Progenitor cell of endocrine pancreas (in vitro differentiated cells): ENCODE measurements around the gene MAGI1. TPM values are rescaled to one million over a fixed set of nuclear protein-coding genes. Genes with fewer than 3 reads are reported as not detected.

Experiments used
- DNase-seq: peaks from one replicate; pipeline ENCODE4 v3.0.0; 2021; ENCODE audit warnings: low spot score; ENCODE audit not compliant: unreplicated experiment
- H3K27ac Mint-ChIP-seq: 2 replicates; pipeline ENCODE4 v1.8.0; 2021; ENCODE audit warnings: mild to moderate bottlenecking, moderate library complexity, mixed read lengths
- H3K27me3 Mint-ChIP-seq: 2 replicates; pipeline ENCODE4 v1.8.0; 2021; ENCODE audit warnings: mixed read lengths
- H3K36me3 Mint-ChIP-seq: 2 replicates; pipeline ENCODE4 v1.8.0; 2022; ENCODE audit warnings: mixed read lengths; ENCODE audit not compliant: insufficient read depth
- H3K4me1 Mint-ChIP-seq: 2 replicates; pipeline ENCODE4 v1.8.0; 2021; ENCODE audit warnings: low read depth, mixed read lengths
- H3K4me3 Mint-ChIP-seq: 2 replicates; pipeline ENCODE4 v1.8.0; 2021; ENCODE audit warnings: low read depth, mild to moderate bottlenecking, moderate library complexity, mixed read lengths
- H3K9me3 Mint-ChIP-seq: 2 replicates; pipeline ENCODE4 v1.8.0; 2021; ENCODE audit warnings: low read depth, mixed read lengths
- total RNA-seq: library from RNA; stranded (reverse); gene quantifications from 2 replicates; pipeline ENCODE4 v1.2.1, GENCODE V29; 2021
- TF ChIP-seq, protein P1 (sequence below): fragments of 200-600 bp; sonication (generic); IDR thresholded peaks from one replicate; pipeline ENCODE4 v1.5.0; 2021; ENCODE audit warnings: antibody characterized with exemption, mild to moderate bottlenecking; ENCODE audit not compliant: unreplicated experiment

Gene MAGI1
- total RNA-seq, 1 donor from 2014 or later: 142 TPM

DNA sequence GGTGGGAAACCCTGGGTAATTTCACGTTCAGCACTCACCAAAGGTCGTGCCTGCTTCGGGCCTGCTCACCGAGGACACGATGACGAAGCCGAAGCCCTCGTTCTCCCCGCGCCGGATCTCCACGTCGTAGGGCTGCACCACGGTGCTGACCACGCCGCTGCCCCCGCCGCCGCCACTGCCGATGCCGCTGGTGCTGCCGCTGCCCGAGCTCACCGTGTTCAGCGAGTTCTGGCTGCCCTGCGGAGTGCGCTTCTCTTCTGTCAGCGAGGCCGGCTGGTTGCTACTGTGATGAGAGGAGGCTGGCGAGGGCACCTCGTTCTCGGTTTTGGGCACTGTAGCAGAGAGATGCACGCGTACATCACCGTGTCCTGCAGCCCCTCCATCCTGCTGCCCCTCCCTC lies 659.5 kb downstream of the MAGI1 start:
- no peak overlapping the region for H3K4me3 Mint-ChIP-seq
- no peak for DNase-seq
- no peaks in the 10 kb centered on the region for H3K27me3 Mint-ChIP-seq
- peaks cover 54% of the 10 kb centered on the region for H3K36me3 Mint-ChIP-seq
- no peaks in the 10 kb centered on the region for H3K9me3 Mint-ChIP-seq
- H3K27ac Mint-ChIP-seq: no peak overlapping the region
- TF ChIP-seq, protein P1, sequence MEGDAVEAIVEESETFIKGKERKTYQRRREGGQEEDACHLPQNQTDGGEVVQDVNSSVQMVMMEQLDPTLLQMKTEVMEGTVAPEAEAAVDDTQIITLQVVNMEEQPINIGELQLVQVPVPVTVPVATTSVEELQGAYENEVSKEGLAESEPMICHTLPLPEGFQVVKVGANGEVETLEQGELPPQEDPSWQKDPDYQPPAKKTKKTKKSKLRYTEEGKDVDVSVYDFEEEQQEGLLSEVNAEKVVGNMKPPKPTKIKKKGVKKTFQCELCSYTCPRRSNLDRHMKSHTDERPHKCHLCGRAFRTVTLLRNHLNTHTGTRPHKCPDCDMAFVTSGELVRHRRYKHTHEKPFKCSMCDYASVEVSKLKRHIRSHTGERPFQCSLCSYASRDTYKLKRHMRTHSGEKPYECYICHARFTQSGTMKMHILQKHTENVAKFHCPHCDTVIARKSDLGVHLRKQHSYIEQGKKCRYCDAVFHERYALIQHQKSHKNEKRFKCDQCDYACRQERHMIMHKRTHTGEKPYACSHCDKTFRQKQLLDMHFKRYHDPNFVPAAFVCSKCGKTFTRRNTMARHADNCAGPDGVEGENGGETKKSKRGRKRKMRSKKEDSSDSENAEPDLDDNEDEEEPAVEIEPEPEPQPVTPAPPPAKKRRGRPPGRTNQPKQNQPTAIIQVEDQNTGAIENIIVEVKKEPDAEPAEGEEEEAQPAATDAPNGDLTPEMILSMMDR: no peak
- H3K4me1 Mint-ChIP-seq: no peaks in the 10 kb centered on the region

DNA sequence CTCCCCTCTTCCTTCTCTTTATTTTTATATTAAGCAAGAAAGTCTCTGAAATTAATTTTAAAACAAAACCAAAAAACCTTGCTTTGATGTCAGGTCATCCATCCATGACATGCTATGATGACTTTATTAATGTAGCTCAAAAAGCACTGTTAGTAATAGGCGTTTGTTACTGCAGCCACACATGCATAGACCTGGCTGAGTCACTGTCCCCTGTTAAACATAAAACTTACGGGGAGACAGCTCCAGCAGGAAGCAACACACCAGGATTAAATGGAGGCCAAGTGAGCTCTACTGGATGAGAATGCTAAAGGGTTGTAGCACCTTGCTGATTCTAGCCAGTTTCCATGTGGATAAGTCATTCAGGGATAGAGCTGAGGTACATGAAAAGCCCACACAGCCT lies 661.1 kb downstream of the MAGI1 start:
- H3K9me3 Mint-ChIP-seq: peaks cover 6% of the 10 kb centered on the region
- TF ChIP-seq, protein P1: no peak
- H3K27me3 Mint-ChIP-seq: no peaks in the 10 kb centered on the region
- DNase-seq: no peak
- no peak overlapping the region for H3K27ac Mint-ChIP-seq
- no peak overlapping the region for H3K4me3 Mint-ChIP-seq
- peaks cover 54% of the 10 kb centered on the region for H3K36me3 Mint-ChIP-seq
- no peaks in the 10 kb centered on the region for H3K4me1 Mint-ChIP-seq

DNA sequence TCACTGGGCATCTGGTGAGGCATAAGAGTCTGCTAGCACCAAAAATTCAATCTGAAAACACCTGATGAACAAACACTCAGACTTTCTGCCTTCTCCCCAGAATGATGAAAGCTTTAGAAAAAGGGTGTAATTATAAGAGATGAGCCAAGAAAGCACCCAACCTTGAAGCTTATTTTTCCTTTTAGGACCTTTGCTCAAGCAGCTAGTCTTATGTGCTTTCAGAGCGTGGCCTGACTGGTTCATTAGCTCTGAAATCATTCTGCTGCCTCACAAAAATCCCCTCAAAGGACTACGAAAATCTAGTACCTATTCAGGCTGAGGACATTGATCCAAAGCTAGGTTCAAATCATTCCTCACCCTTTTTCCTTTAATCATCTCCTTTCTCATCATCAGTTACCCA lies 662.3 kb downstream of the MAGI1 start:
- H3K27ac Mint-ChIP-seq: no peak overlapping the region
- peaks cover 14% of the 10 kb centered on the region for H3K9me3 Mint-ChIP-seq
- H3K4me1 Mint-ChIP-seq: no peaks in the 10 kb centered on the region
- no peak for DNase-seq
- no peaks in the 10 kb centered on the region for H3K27me3 Mint-ChIP-seq
- no peak overlapping the region for H3K4me3 Mint-ChIP-seq
- H3K36me3 Mint-ChIP-seq: peaks cover 59% of the 10 kb centered on the region
- TF ChIP-seq, protein P1: no peak

DNA sequence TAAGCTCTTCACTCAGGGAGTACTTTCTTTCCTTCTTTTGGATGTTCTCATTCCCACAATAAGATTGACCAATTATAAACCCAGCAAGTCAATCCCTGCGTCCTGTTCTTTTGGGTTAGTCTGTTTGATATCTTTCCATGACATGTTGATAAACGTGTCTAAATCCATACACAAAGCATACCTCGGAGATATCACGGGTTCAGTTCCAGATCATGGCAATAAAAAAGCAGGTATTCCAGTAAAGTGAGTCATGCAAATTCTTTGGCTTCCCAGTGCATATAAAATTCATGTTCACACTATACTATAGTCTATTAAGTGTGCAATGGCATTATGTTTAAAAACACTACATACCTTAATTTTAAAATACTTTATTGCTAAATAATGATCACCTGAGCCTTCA lies 667.7 kb downstream of the MAGI1 start:
- TF ChIP-seq, protein P1: no peak
- H3K36me3 Mint-ChIP-seq: peaks cover 46% of the 10 kb centered on the region
- peaks cover 18% of the 10 kb centered on the region for H3K9me3 Mint-ChIP-seq
- no peak overlapping the region for H3K4me3 Mint-ChIP-seq
- H3K27ac Mint-ChIP-seq: no peak overlapping the region
- H3K27me3 Mint-ChIP-seq: no peaks in the 10 kb centered on the region
- no peaks in the 10 kb centered on the region for H3K4me1 Mint-ChIP-seq
- no peak for DNase-seq

DNA sequence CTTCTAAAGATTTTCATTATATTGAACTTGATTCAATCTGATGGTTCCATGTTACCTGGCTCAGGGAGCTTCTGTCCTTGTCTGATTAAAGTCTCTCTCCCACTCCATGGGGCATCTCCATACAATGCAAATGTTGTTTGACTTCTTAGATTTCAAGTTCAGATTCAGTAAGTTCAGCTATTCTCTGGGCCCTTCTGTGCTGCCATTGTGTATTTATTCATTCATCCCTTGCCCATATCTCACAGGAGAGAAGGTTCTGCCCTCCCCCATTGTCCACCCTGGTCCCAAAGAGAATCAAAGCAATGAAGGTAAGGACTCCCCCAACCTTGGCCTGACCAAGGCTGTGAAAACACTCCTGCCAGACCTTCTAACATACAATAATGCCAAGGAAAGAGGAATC lies 669.9 kb downstream of the MAGI1 start:
- Mint-ChIP-seq H3K36me3 (peaks cover 45% of the 10 kb centered on the region), H3K4me1 (no peaks in the 10 kb centered on the region), H3K27me3 (no peaks in the 10 kb centered on the region), H3K27ac (peak overlapping the region; percentile 27), H3K9me3 (peaks cover 18% of the 10 kb centered on the region), H3K4me3 (no peak overlapping the region)
- TF ChIP-seq, protein P1: no peak
- DNase-seq: no peak
